HEK293T (cell line): ENCODE data around the gene ANXA9.

Experiments
- CTCF ChIA-PET: fragments of 350-600 bp; formaldehyde crosslinking; extraction: SDS; loops from one replicate; lab custom pipeline; 2021; ENCODE audit warnings: antibody characterized with exemption, inconsistent platforms; lab: Yijun Ruan, JAX
- POLR2A ChIA-PET: fragments of 350-600 bp; formaldehyde crosslinking; extraction: SDS; loops from one replicate; lab custom pipeline; 2020; ENCODE audit warnings: antibody characterized with exemption, inconsistent platforms; lab: Yijun Ruan, JAX
- DNase-seq: peaks from one replicate; pipeline ENCODE4 v3.0.0; 2012; ENCODE audit warnings: mixed read lengths; ENCODE audit errors: extremely low spot score
- ARNT ChIP-seq: fragments of 450-650 bp; IDR thresholded peaks from 2 replicates; pipeline ENCODE4 v1.6.1; 2017; ENCODE audit warnings: mild to moderate bottlenecking
- BHLHE40 ChIP-seq: fragments of 450-650 bp; IDR thresholded peaks from 2 replicates; pipeline ENCODE4 v1.6.1; 2016; ENCODE audit warnings: mild to moderate bottlenecking, moderate library complexity, borderline replicate concordance
- CTBP1 ChIP-seq: fragments of 450-650 bp; IDR thresholded peaks from 2 replicates; pipeline ENCODE4 v1.6.1; 2016; ENCODE audit warnings: borderline replicate concordance
- ELF4 ChIP-seq: fragments of 450-650 bp; IDR thresholded peaks from 2 replicates; pipeline ENCODE4 v1.6.1; 2017; ENCODE audit warnings: antibody characterized with exemption
- FOXA1 ChIP-seq: fragments of 450-650 bp; IDR thresholded peaks from 2 replicates; pipeline ENCODE4 v1.6.1; 2016; ENCODE audit warnings: mild to moderate bottlenecking
- FOXK2 ChIP-seq: fragments of 450-650 bp; IDR thresholded peaks from 2 replicates; pipeline ENCODE4 v1.6.1; 2016; ENCODE audit warnings: mild to moderate bottlenecking
- FOXM1 ChIP-seq: fragments of 450-650 bp; IDR thresholded peaks from 2 replicates; pipeline ENCODE4 v1.6.1; 2017; ENCODE audit warnings: mild to moderate bottlenecking, borderline replicate concordance
- HDGF ChIP-seq: fragments of 450-650 bp; IDR thresholded peaks from 2 replicates; pipeline ENCODE4 v1.6.1; 2017; ENCODE audit warnings: antibody characterized with exemption, borderline replicate concordance
- L3MBTL2 ChIP-seq: fragments of 450-650 bp; conservative IDR thresholded peaks from 2 replicates; pipeline ENCODE4 v1.6.1; 2016; ENCODE audit warnings: mild to moderate bottlenecking
- LEF1 ChIP-seq: fragments of 450-650 bp; IDR thresholded peaks from 2 replicates; pipeline ENCODE4 v1.6.1; 2017; ENCODE audit warnings: mild to moderate bottlenecking, borderline replicate concordance
- NFRKB ChIP-seq: fragments of 450-650 bp; IDR thresholded peaks from 2 replicates; pipeline ENCODE4 v1.6.1; 2016; ENCODE audit warnings: mild to moderate bottlenecking, moderate library complexity
- SP1 ChIP-seq: fragments of 450-650 bp; IDR thresholded peaks from 2 replicates; pipeline ENCODE4 v1.6.1; 2017
- SUZ12 ChIP-seq: fragments of 450-650 bp; IDR thresholded peaks from 2 replicates; pipeline ENCODE4 v1.6.1; 2016; ENCODE audit warnings: mild to moderate bottlenecking
- TARDBP ChIP-seq: fragments of 450-650 bp; IDR thresholded peaks from 2 replicates; pipeline ENCODE4 v1.6.1; 2016
- ZNF384 ChIP-seq: fragments of 450-650 bp; IDR thresholded peaks from 2 replicates; pipeline ENCODE4 v1.6.1; 2016
- TF ChIP-seq, protein P1 (sequence below): fragments of 450-650 bp; IDR thresholded peaks from 2 replicates; pipeline ENCODE4 v1.6.1; 2016

Gene ANXA9, protein sequence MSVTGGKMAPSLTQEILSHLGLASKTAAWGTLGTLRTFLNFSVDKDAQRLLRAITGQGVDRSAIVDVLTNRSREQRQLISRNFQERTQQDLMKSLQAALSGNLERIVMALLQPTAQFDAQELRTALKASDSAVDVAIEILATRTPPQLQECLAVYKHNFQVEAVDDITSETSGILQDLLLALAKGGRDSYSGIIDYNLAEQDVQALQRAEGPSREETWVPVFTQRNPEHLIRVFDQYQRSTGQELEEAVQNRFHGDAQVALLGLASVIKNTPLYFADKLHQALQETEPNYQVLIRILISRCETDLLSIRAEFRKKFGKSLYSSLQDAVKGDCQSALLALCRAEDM

DNA sequence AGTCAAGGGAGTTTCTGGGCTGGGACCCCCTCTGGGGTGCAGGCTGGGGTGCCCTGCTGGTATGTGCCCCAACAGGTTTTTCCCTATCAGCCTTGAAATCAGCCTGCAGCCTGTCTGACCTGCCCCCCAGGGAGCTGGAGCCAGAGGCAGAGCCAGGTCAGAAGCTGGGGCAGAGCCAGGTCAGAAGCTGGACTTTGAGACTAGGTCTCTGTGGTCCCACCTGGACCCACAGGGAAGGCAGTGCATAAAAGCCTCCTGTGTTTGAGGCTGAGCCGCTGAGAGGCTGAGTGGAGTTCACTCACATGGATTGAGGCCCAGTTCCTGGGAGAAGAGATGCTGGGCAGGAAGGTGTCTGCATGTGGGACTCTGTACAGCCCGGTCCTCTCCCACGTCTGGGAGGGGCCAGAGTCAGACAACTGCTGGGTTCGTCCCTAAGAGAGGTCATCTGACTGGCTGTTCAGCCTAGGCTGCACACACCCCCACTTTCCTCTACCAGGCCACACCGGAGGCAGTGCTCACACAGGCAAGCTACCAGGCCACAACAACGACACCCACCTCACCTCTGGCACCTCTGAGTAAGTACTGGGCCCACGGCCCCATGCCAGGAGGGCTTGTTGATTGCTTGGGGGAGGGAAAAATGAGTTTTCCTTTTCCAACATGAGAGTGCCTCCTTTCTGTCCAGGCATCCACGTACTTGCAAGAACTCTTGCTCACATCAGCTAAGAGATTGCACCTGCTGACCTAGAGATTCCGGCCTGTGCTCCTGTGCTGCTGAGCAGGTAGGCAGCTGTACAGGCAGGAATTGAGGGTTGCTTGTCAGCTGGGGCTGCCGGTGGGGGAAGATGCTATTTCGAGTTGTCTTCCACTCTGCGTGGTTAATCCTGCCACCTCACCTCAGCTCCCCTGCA lies at the start of gene ANXA9:
Gene ANXA9 (plus strand): TSS at position 488 of the 908 bp plus-strand sequence. CDS start 814 bp downstream, outside the sequence.
- CTCF ChIA-PET = interaction anchor here (0.7 to 10.3 kb wide), 3 partner anchors 14 to 24 kb away, joined by 4 to 70 read pairs (median 51); partner anchors contain the start of gene MINDY1

GRCh38 chr1:150944856-150945255 lies 37.2 kb upstream of the ANXA9 start:
- ChIA-PET POLR2A (no interaction called here), CTCF (no interaction called here)
- no peak for DNase-seq
- TF ChIP-seq ZNF384 (no peak), HDGF (no peak), LEF1 (no peak), BHLHE40 (no peak), NFRKB (no peak), ARNT (no peak), SUZ12 (no peak), L3MBTL2 (no peak), FOXA1 (no peak), CTBP1 (no peak), FOXM1 (no peak)
- TF ChIP-seq, protein P1, sequence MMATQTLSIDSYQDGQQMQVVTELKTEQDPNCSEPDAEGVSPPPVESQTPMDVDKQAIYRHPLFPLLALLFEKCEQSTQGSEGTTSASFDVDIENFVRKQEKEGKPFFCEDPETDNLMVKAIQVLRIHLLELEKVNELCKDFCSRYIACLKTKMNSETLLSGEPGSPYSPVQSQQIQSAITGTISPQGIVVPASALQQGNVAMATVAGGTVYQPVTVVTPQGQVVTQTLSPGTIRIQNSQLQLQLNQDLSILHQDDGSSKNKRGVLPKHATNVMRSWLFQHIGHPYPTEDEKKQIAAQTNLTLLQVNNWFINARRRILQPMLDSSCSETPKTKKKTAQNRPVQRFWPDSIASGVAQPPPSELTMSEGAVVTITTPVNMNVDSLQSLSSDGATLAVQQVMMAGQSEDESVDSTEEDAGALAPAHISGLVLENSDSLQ = no peak

More for the DNA sequence above, at the start of gene ANXA9:
- TF ChIP-seq HDGF (no peak), CTBP1 (no peak), LEF1 (no peak), ARNT (no peak), TARDBP (no peak)
- POLR2A ChIA-PET = interaction anchor here (2.9 kb wide), 1 partner anchor 24 kb away, joined by 16 read pairs; the partner anchor contains the start of gene MINDY1
- no peak for DNase-seq

DNA sequence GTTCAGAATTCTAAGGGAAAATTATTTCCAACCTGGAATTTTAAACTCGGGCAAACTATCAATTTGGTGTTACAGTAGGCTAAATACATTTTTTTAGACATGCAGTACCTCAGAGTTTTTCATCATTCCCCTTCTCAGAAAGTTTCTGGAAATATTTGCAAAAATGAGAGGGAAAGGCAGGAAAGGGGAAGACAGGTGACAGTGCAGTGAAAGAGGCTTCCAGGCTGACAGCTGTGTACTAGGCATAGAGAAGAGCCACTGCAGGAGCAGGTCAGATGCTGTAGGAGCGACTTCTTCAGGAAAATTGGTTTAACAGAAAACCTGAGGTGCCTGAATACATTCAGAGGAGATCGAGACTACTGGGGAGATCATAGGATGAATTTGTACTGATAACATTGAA lies 27.4 kb upstream of the ANXA9 start:
- ChIA-PET POLR2A (no interaction called here), CTCF (no interaction called here)
- no peak for DNase-seq
- TF ChIP-seq NFRKB (no peak), LEF1 (no peak), ZNF384 (no peak), HDGF (no peak), ARNT (no peak), SP1 (no peak), ELF4 (no peak), BHLHE40 (no peak)
- TF ChIP-seq, protein P1 = no peak

DNA sequence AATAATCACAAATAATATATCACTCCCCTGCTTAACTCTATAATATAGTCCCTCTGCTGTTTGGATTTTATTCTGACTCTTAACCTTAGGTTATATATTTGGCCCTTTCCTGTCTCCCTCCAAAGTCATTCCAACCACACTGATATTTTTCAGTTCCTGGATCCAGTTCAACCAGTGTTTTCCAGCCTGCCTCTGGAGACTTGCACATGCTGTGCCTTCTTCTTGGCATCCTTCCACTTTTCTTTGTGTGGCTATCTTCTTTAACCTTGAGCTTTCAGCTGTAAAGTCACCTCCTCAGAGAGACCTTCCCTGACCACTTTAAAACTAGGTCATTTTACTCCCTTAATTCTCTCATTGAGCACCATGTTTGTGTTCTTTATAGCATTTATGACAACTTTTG lies 26.8 kb upstream of the ANXA9 start:
- ChIA-PET CTCF (no interaction called here), POLR2A (no interaction called here)
- TF ChIP-seq NFRKB = no peak
- no peak for TF ChIP-seq CTBP1
- no peak for TF ChIP-seq SP1
- no peak for TF ChIP-seq SUZ12
- TF ChIP-seq L3MBTL2 = no peak
- TF ChIP-seq FOXM1 = no peak
- TF ChIP-seq ZNF384 = no peak
- TF ChIP-seq ELF4 = no peak
- TF ChIP-seq FOXK2 = no peak
- no peak for TF ChIP-seq LEF1
- TF ChIP-seq, protein P1 = no peak
- no peak for DNase-seq

- no peak for DNase-seq
- CTCF ChIA-PET = interaction anchor here (0.6 to 1.2 kb wide), 4 partner anchors 24 to 1620 kb away, joined by 3 to 4 read pairs (median 4); no protein-coding TSS in a partner anchor
- POLR2A ChIA-PET = interaction anchor here (1.3 kb wide), 1 partner anchor 8 kb away, joined by 3 read pairs; no protein-coding TSS in a partner anchor
- TF ChIP-seq SP1 = no peak
- TF ChIP-seq, protein P1 = no peak
- TF ChIP-seq FOXA1 = no peak
- no peak for TF ChIP-seq L3MBTL2
- no peak for TF ChIP-seq LEF1
- TF ChIP-seq ARNT = no peak
- TF ChIP-seq FOXK2 = no peak
- TF ChIP-seq HDGF = no peak
- TF ChIP-seq CTBP1 = no peak
- TF ChIP-seq NFRKB = no peak
- TF ChIP-seq TARDBP = no peak
- no peak for TF ChIP-seq SUZ12
- TF ChIP-seq BHLHE40 = no peak
- TF ChIP-seq ELF4 = no peak
- no peak for TF ChIP-seq FOXM1
These were observed 24.4 kb upstream of the ANXA9 start for GRCh38 chr1:150957666-150958065.
